HG03060 (cell line): ENCODE results near the gene MIPEP.

ENCODE experiments used
- ATAC-seq: cut with Tn5 transposase; IDR thresholded peaks from one replicate; pipeline ENCODE4 v1.9.1; 2021; ENCODE audit warnings: low read depth, moderate number of reproducible peaks; ENCODE audit not compliant: unreplicated experiment

The MIPEP gene

DNA sequence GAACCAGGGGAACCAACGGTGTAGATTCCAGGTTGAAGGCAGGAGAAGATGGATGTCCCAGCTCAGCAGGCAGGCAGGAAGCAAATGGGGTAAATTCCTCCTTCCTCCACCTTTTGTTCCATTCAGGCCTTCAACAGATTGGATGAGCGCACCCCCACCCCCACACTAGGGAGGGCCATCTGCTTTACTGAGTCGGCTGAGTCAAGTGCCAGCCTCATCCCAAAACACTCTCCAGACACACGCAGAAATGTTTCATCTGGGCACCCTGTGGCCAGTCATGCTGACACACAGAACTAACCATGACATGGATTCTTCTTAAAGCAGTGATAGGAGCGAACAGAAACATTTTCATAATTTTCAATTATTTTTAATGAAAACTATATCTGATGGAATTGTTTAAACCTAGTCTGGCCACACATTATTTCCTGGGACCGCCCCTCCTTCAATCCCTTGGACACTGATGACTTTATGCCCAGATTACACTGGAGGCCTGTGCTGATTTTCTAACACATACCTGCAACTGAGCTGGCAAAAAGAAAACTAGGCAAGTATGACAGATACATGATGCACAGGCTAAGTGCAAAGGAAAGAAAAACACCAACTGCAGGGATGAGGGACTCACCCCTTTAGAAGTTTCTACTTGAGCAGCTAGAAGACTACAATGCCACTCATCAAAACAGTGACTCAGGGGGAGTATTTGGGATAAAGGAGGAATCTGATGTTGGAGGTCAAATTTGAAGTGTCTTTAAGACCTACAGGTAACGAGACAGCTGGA is 164.8 kb downstream of the MIPEP start:
- no peak for ATAC-seq

DNA sequence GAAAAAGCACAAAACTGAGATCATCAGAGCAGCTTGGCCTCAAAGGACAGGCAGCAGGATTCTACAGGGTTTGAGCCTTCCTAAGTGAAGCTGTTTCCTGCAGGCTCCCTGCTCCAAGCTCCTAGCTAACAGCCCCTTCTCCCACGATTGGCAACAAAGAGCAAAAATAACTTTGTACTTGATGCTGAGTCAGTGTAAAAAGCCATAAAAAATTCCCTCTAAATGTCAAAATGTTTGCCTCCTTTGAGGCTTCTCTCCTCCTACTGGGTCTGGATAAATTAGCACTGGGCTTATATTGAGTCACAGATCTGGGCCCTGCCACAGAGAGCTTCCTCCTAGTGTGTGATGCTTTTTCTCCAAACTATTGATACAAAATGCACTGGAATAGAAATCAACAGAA is 165.7 kb downstream of the MIPEP start:
- no peak for ATAC-seq

DNA sequence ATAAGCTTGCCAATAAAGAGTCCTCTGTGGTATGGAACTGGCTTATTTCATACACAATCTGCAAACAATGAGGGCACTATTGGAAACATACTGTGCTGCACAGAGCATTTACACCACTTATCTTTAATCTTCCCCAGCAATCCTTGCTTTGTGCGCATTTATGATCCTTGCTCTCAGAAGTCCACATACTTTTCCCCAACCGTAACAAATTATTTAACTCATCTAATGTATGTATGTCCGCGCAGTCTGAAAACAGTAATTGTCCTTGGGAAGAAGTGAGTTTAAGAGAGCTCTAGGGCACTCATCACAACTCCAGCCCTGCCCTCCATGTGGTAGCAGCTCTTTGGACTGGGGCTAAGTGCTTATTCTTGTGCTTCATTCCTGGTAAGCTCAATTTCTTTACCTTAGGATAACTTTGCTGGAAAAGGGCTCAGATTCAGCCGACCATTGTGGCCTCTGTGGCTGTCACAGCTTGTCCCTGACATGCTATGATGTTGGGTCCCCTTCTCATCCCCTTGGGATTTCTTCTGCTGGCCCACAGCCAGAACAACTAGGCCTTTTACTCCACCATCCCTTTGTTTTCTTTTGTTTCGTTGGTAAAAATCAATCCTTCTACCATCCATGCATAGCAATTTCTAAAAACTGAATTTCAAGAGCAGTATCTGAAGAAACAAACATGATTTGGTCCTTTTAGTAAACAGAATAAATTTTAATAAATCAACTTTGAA is 166.3 kb downstream of the MIPEP start:
- no peak for ATAC-seq

DNA sequence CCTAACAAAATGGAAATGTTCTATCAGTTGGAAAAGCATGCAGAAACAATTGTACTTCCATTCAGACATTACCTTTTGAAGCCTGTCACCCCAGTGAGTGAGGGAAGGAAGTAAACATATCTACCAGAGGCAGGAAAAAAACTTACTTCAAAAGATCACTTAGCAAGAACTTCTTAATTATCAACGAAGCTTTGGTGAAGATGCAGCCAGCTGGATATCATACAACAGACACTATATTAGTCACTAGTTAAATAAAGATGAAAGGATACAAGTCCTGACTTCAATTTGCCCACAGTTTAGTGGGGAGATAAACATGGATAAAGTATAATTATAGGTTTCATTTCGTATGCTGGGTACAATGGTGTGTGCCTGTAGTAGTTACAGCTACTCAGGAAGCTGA is 170.2 kb downstream of the MIPEP start:
- ATAC-seq: no peak

DNA sequence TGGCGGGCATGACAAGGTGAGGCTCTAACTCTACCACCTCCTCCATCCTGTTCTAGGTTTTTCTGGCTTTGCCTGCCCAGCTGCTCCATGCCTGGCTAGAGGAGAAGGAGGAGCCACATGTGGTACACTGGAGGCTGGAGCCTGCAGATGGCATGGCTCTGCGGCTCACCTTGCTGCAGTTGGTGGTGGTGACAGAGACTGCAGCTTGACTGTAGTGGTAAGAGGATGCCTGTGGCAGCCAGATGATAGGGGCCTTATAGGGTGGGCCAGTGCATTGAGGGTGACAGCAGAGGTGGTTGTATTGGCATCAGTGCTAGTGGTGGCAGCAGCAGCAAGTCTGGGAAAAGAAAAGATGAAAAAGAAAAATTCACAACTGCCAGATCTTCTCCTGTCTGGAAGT is 172.8 kb downstream of the MIPEP start:
- ATAC-seq: no peak

DNA sequence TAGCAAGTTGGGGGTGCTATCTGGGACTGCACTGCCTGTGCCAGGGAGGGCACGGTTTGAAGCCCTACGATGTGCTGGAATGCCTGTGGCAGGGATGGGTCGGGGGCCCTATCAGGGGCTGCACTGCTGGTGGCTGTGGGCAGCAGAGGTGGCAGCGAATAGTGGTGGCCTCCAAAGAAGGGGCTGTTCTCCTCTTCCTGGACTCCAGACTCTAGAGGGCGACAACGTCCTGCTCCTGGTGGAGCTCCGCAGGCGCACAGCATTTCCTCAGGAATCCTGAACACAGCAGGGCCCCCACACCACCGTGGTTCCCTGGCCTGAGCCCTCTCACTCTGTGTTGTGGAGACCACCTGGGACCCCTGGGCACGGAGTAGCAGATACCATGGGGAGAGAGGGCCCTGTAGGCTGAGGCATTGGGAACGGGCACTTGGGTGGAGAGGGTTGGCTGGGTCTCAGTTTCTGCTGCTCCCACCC is 173.4 kb downstream of the MIPEP start:
- no peak for ATAC-seq

DNA sequence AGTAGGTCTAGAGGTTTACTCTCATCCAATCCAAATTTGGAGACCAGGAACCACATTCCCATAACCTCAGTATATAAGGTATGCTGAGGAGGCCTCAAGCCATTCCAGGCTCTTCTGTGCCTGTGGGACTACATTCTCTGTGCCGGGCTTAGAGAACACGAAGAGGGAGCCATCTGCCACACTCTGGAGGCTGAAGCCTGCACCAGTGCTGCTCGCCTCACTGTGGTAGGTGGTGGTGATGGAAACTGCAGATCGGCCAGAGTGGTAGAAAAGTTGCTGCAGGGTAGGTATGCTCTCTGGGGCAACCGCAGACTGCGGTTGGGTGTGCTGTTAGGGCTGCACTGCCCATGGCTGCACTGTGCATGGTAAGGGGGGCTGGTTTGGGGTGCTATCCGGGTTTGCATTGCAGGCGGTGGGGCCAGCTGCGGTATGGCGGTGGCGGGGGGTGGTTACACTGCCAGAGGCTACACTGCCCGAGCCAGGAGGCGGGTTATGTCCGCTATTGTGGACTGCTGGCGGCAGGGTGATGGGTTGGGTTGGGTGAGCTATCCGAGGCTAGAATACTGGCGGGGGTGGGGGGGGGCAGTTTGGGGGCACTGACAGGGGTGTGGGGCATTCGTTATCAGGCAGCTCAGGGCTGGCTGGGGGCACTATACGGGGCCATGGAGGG is 174.0 kb downstream of the MIPEP start:
- no peak for ATAC-seq

DNA sequence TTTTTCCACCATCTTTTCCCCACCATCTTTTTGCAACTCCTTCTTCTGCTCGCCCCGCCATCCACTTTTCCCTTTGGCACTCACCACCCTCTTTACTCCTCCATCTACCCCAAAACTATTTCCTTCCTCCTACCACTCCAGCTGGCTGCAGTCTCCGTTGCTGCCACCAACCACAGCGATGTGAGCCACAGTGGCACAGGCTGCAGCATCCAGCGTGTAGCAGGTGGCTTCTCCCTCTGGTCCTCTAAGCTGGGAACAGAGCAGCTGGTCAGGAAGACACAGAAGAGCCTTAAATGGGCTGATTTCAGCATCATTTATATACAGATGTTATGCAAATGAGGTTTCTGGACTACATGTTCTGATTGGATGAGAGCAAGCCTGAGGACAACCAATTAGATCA is 174.5 kb downstream of the MIPEP start:
- no peak for ATAC-seq

DNA sequence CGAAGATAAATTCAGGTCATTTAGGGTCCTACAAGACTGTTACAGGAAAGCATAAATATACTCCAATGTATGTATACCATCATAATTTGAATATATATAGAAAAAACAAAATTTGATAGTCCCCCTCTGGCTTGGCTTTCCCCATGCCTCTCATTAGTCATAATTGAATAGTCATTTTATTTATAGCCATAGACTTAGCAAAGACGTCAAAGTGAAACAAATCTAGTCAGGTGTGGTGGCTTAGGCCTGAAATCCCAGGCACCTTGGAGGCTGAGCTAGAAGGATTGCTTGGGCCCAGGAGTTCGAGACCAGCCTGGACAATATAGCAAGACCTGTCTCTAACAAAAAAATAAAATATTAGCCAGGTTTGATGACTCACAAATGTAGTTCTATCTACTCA is 177.8 kb downstream of the MIPEP start:
- ATAC-seq: no peak

DNA sequence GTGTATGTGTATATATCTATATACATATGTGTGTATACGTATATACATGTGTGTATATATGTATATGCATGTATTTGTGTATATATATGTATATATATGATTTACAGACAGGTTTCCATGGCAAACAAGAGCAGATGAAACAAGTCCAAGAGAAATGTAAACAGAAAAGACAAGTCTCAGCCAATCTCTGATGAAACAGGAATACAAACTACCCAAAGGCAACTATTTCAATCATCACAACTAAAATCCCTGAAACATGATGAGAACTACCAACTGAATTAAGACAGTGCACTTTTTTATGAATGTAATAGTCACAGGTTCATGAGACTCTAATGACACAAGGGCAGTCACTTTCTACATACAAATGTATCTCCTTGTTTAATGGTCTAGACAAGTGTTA is 178.8 kb downstream of the MIPEP start:
- no peak for ATAC-seq

DNA sequence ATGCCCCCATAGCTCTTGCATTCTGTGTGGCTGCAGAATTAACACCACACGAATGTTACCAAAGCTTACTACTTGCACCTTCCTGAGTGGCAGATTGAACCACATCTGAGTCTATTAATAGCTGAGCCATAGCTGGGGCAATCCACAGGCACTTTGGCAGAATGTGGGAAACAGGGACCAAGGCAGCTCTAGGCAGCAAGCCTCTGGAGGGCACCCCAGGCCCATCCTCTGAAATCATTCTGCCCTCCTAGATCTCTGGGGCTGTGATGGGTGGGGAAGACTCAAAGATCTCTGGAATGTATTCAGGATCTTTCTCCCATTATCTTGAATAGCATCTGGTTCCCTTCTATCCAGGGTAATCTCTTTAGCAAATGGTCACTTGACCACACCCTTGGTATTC is 179.7 kb downstream of the MIPEP start:
- ATAC-seq: no peak

DNA sequence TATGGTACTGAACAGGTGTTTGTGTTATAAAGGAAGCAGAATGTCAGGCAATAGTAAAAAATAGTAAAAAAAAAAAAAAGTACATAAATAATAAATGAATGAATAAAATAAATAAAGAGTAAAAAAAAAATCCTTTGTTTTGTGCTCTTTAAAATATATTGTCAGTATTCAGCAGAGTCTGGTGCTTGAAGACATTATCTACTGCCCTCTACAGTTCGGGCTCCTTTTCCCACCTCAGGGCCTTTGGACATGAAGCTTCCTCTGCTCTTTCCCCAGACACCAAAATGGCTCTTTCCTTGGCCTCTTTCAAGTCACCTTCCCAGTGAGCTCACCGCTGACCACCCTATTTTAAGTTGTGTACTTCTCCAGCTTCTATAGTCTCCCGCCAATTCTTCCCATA is 181.5 kb downstream of the MIPEP start:
- ATAC-seq: no peak

DNA sequence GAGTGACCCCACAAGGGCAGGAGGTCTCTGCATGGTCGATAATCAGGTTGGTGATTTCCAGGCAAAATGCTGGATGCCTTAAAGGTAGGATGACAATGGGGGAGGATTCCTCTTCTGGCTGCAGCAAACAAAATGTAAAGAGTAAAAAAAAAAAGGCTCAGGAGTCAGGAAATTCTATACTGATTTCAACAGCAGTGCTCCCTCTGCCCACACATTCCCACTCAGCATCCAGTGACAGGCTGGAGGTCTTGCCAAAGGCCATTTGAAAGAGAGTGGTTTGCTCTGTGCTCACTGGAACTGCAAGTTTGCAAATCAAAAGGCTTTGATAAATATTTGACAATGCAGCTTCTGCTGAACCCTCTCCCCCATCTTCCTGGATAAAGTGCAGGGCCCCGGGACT is 183.6 kb downstream of the MIPEP start:
- ATAC-seq: no peak

DNA sequence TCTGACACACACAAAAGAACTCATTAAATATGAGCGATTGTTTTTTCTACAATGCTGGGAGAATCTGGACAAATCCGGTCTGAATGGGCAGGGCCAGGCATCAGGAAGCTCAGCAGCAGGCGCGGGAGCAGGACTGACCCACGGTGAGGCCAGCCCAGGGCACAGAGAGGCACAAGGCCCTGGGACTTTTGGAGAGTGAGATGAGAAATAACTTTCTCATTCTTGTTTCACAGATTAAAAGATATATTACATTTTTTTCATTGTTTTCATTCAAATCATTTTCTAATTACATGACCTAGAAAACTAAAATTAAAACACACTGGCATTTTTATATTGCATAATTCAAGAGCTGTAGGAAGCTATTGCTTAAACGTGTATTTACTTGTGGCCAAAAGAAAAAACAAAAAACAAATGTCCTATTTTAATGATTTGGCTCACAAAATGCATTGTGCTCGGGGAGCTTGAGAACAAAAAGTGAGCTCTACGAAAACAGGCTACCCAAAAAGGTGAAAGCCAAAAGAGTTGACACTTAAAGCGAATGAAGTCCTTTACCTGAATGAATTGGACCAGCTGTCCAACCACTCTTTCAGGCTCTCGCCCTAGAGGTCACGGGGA is 185.8 kb downstream of the MIPEP start:
- ATAC-seq: no peak

DNA sequence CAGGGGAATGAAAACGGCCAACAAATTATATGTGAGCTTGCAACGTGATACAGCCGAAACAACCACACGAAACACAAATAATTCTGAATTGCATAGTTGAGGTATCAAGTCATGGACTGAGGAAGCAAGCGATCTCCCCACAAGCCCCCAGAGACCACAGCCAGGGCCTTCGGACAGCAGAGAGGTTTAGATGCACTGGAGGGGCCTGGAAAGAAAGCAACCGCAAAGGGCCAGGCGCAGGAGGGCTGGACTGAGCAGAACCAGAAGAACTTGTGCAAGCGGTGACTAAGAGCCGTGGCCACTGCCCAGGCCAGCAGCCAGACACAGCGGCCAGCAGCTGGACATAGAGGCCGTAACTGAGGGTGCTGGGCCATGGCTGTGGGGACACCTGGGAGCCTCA is 187.6 kb downstream of the MIPEP start:
- ATAC-seq: no peak

DNA sequence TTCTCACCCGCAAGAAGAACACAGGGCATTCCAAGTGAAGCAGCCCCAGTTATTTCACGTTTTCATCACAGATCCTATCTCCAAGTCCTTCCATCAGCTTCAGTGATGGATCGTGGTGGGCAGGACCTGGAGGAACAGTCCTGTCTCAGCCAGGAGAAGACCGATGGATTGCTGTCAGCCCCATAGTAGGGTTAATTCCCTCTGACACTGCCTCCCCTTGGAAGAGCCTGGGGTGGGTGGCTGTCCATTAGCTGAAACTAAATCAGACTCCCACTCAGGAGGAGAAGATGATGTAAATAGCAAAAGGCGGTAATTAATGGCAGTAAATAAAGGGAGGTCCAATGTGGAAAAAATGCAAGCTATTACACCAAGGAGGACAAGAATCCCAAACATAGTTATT is 188.0 kb downstream of the MIPEP start:
- ATAC-seq: no peak

DNA sequence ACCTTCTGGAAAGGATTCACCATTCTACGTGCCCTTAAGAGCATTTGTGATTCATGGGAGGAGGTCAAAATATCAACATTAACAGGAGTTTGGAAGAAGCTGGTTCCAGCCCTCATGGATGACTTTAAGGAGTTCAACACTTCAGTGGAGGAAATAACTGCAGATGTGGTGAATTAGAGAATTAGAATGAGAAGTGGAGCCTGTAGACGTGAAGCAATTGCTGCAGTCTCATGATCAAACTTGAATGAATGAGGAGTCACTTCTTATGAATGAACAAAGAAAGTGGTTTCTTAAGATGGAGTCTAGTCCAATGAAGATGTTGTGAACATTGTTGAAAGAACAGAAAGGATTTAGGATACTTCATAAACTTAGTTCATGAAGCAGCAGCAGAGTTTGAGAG is 189.9 kb downstream of the MIPEP start:
- no peak for ATAC-seq

DNA sequence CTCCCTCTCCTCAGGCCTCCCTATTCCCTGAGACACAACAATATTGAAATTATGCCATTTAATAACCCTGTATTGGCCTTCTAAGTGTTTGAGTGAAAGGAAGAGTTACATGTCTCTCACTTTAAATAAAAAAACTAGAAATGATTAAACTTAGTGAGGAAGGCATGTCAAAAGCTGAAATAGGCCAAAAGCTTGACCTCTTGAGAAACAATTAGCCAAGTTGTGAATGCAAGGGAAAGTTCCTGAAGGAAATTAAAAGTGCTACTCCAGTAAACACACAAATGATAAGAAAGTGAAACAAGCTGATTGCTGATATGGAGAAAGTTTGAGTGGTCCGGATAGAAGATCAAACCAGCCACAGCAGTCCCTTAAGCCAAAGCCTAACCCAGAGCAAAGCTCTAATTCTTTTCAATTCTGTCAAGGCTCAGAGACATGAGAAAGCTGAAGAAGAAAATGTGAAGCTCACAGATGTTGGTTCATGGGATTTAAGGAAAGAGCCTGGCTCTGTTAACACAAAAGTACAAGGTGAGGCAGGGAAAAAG is 191.4 kb downstream of the MIPEP start:
- ATAC-seq: no peak

DNA sequence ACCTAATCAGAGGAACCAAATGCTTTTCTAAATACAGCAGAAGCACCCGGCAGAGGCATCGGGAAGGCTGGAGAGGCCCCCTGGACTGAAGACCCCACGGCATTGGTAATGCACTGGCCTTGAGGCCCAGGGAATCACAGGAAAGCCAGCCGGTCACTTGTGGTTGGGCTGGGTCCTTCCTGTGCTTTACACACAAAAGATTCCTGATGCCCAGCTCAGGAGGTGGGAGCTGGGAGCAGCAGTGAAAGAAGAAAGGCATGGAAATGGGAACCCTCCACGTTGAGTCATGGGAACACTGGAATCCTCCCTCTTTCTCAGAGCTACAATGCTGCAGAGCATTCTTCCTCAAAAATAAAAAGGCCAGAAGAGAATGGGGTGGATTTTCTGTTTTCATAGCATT is 192.6 kb downstream of the MIPEP start:
- no peak for ATAC-seq

DNA sequence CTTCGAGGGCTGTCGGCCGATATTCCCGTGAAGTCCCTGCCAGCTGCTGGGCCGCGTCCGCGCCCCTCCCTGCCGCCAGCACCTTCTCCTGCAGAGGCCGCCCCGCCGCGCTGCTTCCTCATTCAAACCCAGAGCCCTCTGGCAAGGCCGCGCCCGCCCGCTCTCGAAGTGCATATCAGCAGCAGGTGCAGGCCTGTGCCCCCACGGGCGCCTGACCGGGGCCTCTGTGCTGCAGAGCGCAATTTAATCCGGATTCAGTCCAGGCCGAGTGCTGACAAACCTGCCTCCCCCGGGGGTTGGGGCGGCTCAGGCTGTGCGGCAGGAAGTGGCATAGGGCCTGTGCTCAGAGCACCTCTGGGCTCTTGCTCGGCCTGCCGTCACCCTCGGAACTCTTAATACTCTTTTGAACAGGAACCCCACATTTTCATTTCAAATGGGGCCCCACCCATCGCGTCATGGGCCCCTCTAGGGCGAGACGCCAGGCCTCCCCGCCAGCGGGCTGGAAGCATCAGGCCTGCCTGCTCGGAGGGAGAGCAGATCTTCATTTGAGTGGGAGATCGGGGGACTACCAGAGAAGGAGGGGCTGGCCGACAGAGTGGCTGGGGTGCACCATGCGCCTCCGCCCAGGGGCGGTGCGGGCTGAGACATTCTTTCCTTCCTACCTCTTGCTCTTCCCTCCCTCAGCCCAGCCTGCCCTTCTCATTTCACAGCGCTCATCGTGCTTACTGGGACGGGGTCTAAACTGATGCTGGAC is 193.3 kb downstream of the MIPEP start:
- ATAC-seq: no peak
